ENCODE results near the gene KLHL7.

- TF ChIP-seq GATA2 (IDR thresholded peaks at IDR 0.05; ENCODE audit: low read depth, low read length) = no peak
- no peak for TF ChIP-seq GATA3 (IDR thresholded peaks at IDR 0.05; ENCODE audit: low read depth, low read length)
These were observed 70.4 kb downstream of the KLHL7 start for GRCh38 chr7:23175938-23176337.

Measured in SH-SY5Y (cell line).